Measurements from ENCODE around the gene KBTBD2.
A peak's percentile ranks its signal among the peaks of the same experiment; 100 is the strongest.

- TF ChIP-seq POLR2A (IDR thresholded peaks at IDR 0.05) (no peak), CTCF (IDR thresholded peaks at IDR 0.05) (peak in 1 of 6 experiments; percentile 10)
Observed at GRCh38 chr7:32914184-32914583, 22.6 kb upstream of the KBTBD2 start.
